B cell (primary cell): ENCODE measurements around the gene ADAMTS16. TPM values are rescaled to one million over a fixed set of nuclear protein-coding genes. Genes with fewer than 3 reads are reported as not detected.

Experiments
- ATAC-seq: fragments of 200-7000 bp; cut with Tn5 transposase; one replicate; pipeline ENCODE4 v1.10.0; 2021; ENCODE audit warnings: low read depth, mild to moderate bottlenecking, moderate number of reproducible peaks, moderate library complexity
- CTCF ChIA-PET: fragments of 350-600 bp; sonication (Branson Sonifier 250); formaldehyde crosslinking; loops from one replicate; lab custom pipeline; 2021; ENCODE audit warnings: antibody characterized with exemption, inconsistent platforms; lab: Charles Lee
- POLR2A ChIA-PET: fragments of 350-600 bp; sonication (Branson Sonifier 250); formaldehyde crosslinking; loops from one replicate; lab custom pipeline; 2021; ENCODE audit warnings: antibody characterized with exemption; lab: Charles Lee
- DNase-seq: peaks from one replicate; pipeline ENCODE4 v3.0.0; 2013
- H2AFZ ChIP-seq: 2 replicates; pipeline ENCODE4 v1.6.1; 2012; ENCODE audit warnings: mild to moderate bottlenecking, low read depth, low read length; ENCODE audit not compliant: insufficient read depth, poor library complexity, severe bottlenecking
- H3K27ac ChIP-seq, 2 donors: 1 replicate in 1 of 2; 2 replicates in 1 of 2; pipeline ENCODE4 v1.5.1; 2012 to 2013; ENCODE audit warnings: low read length in 2 of 2, mild to moderate bottlenecking in 2 of 2, moderate library complexity in 1 of 2
- H3K27me3 ChIP-seq, 4 experiments: fragments of 200-600 bp in 1 of 4; sonication (generic) in 1 of 4; replicated peaks in 1 of 4; 1 replicate in 2 of 4; 2 replicates in 2 of 4; pipeline versions ENCODE4 v1.6.1 to v1.7.0; 2013 to 2016; ENCODE audit warnings: low read length in 3 of 4, mild to moderate bottlenecking in 2 of 4, mixed read lengths in 1 of 4, moderate library complexity in 1 of 4; ENCODE audit not compliant: insufficient read depth in 4 of 4, control insufficient read depth in 3 of 4; ENCODE audit errors: control extremely low read depth in 1 of 4
- H3K36me3 ChIP-seq, 2 experiments: replicated peaks in 1 of 2; 1 replicate in 1 of 2; 2 replicates in 1 of 2; pipeline versions ENCODE4 v1.6.1 to v1.7.1; 2013; ENCODE audit warnings: low read length in 1 of 2; ENCODE audit not compliant: insufficient read depth in 2 of 2, control insufficient read depth in 1 of 2; ENCODE audit errors: control extremely low read depth in 1 of 2, extremely low read depth in 1 of 2
- H3K4me1 ChIP-seq, 2 donors: fragments of 200-600 bp in 1 of 2; sonication (generic) in 1 of 2; 1 replicate in 1 of 2; 2 replicates in 1 of 2; pipeline versions ENCODE4 v1.5.1 to v1.6.1; 2013 to 2017; ENCODE audit warnings: low read length in 2 of 2; ENCODE audit not compliant: control insufficient read depth in 2 of 2, insufficient read depth in 2 of 2
- H3K4me2 ChIP-seq: replicated peaks from 2 replicates; pipeline ENCODE3; 2012; ENCODE audit warnings: mild to moderate bottlenecking, low read depth, low read length; ENCODE audit not compliant: poor library complexity, severe bottlenecking
- H3K4me3 ChIP-seq, 5 experiments: fragments of 200-600 bp in 1 of 5; sonication (generic) in 1 of 5; 1 replicate in 3 of 5; 2 replicates in 2 of 5; pipeline versions ENCODE4 v1.5.1 to v1.7.0; 2011 to 2016; ENCODE audit warnings: low read length in 4 of 5, mild to moderate bottlenecking in 4 of 5, low read depth in 2 of 5, control low read depth in 1 of 5, moderate library complexity in 1 of 5; ENCODE audit not compliant: insufficient read depth in 1 of 5; ENCODE audit errors: control extremely low read depth in 1 of 5, extremely low read depth in 1 of 5
- H3K79me2 ChIP-seq: fragments of 200-600 bp; sonication (generic); one replicate; pipeline ENCODE4 v1.6.0; 2016; ENCODE audit warnings: low read length; ENCODE audit not compliant: control insufficient read depth, insufficient read depth
- H3K9ac ChIP-seq: fragments of 200-600 bp; sonication (generic); 2 replicates; pipeline ENCODE4 v1.6.1; 2017; ENCODE audit warnings: mild to moderate bottlenecking, low read length, moderate library complexity
- H3K9me3 ChIP-seq, 3 donors: one replicate each; pipeline versions ENCODE4 v1.6.1 to v1.7.1; 2013; ENCODE audit warnings: low read length in 2 of 3; ENCODE audit not compliant: control insufficient read depth in 2 of 3, insufficient read depth in 1 of 3; ENCODE audit errors: control extremely low read depth in 1 of 3
- H4K20me1 ChIP-seq: 2 replicates; pipeline ENCODE4 v1.6.0; 2012; ENCODE audit warnings: mild to moderate bottlenecking, low read length; ENCODE audit not compliant: insufficient read depth, control insufficient read depth, poor library complexity, severe bottlenecking
- H3K27ac Mint-ChIP-seq: one replicate; pipeline ENCODE4 v1.8.0; 2021; ENCODE audit warnings: mixed read lengths
- H3K27me3 Mint-ChIP-seq: one replicate; pipeline ENCODE4 v1.8.0; 2021; ENCODE audit warnings: mixed read lengths
- H3K4me1 Mint-ChIP-seq: one replicate; pipeline ENCODE4 v1.8.0; 2021; ENCODE audit warnings: mixed read lengths
- H3K4me3 Mint-ChIP-seq: one replicate; pipeline ENCODE4 v1.8.0; 2021; ENCODE audit warnings: mixed read lengths
- H3K9me3 Mint-ChIP-seq: one replicate; pipeline ENCODE4 v1.8.0; 2022; ENCODE audit warnings: mixed read lengths; ENCODE audit not compliant: insufficient read depth
- EZH2 ChIP-seq: IDR thresholded peaks from 2 replicates; pipeline ENCODE4 v1.6.1; 2012; ENCODE audit warnings: borderline replicate concordance, low read depth, mild to moderate bottlenecking, moderate library complexity, low read length; ENCODE audit not compliant: insufficient read depth, poor library complexity, severe bottlenecking
- WGBS: methylation state at CpG from one replicate; pipeline ENCODE4 v1.1.5; 2013; ENCODE audit warnings: missing lambda C conversion rate; ENCODE audit not compliant: insufficient coverage; 5-methylcytosine and 5-hydroxymethylcytosine counted together
- intact Hi-C: fragments of 100-400 bp; cut with micrococcal nuclease; formaldehyde crosslinking; loops from one replicate; pipeline ENCODE4 v1.10.0; 2022
- polyA plus RNA-seq: library from polyadenylated mRNA; depleted of rRNA; stranded (reverse); fragments of >200 nt; gene quantifications from 2 replicates; pipeline ENCODE4 v1.2.3, GENCODE V29; 2012
- total RNA-seq, 2 donors: library from RNA; stranded (reverse); fragments of 120-200 nt in 1 of 2; gene quantifications; 1 replicate in 1 of 2; 2 replicates in 1 of 2; pipeline versions ENCODE4 v1.2.3 to v1.2.4, GENCODE V29; 2013 to 2022
- TF ChIP-seq, protein P1 (sequence below): fragments of 200-600 bp; IDR thresholded peaks from one replicate; pipeline ENCODE4 v1.8.0; 2022; ENCODE audit warnings: antibody characterized with exemption, mild to moderate bottlenecking

Gene ADAMTS16
- total and polyA plus RNA-seq, 2 donors (not counting 1 experiment from before 2014, with no cell fraction given): not detected

DNA sequence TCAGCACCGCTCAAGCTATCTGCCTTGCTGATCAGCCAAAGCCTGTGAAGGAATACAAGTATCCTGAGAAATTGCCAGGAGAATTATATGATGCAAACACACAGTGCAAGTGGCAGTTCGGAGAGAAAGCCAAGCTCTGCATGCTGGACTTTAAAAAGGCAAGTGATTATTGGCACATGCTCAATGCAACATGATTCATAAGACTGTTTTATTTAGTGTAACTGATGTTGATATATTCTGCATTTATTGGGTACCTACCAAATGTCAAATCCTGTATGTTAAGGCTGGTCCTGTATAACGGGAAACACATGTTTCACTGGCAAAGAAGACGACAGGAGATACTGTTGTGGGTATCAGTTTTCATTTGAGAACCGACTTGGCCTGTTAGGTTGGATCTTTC is 69.0 kb downstream of the ADAMTS16 start:
- H3K4me3 ChIP-seq: no peak overlapping the region
- no peaks in the 10 kb centered on the region for H3K9me3 ChIP-seq
- no peaks in the 10 kb centered on the region for H3K4me1 Mint-ChIP-seq
- POLR2A ChIA-PET: no interaction called here
- no peaks in the 10 kb centered on the region for H3K79me2 ChIP-seq
- H3K9ac ChIP-seq: no peak overlapping the region
- H3K4me2 ChIP-seq: no peak overlapping the region
- no peak for TF ChIP-seq EZH2
- TF ChIP-seq, protein P1, sequence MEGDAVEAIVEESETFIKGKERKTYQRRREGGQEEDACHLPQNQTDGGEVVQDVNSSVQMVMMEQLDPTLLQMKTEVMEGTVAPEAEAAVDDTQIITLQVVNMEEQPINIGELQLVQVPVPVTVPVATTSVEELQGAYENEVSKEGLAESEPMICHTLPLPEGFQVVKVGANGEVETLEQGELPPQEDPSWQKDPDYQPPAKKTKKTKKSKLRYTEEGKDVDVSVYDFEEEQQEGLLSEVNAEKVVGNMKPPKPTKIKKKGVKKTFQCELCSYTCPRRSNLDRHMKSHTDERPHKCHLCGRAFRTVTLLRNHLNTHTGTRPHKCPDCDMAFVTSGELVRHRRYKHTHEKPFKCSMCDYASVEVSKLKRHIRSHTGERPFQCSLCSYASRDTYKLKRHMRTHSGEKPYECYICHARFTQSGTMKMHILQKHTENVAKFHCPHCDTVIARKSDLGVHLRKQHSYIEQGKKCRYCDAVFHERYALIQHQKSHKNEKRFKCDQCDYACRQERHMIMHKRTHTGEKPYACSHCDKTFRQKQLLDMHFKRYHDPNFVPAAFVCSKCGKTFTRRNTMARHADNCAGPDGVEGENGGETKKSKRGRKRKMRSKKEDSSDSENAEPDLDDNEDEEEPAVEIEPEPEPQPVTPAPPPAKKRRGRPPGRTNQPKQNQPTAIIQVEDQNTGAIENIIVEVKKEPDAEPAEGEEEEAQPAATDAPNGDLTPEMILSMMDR: no peak
- no peaks in the 10 kb centered on the region for H3K9me3 Mint-ChIP-seq
- H3K36me3 ChIP-seq: no peaks in the 10 kb centered on the region
- H3K27me3 Mint-ChIP-seq: no peaks in the 10 kb centered on the region
- H2AFZ ChIP-seq: no peak overlapping the region
- no peak overlapping the region for H3K27ac Mint-ChIP-seq
- intact Hi-C loops: no loop called here
- H3K27ac ChIP-seq: no peak overlapping the region
- no peak for DNase-seq
- CTCF ChIA-PET: no interaction called here
- H3K4me1 ChIP-seq: no peaks in the 10 kb centered on the region
- ATAC-seq: no peak
- 79% methylated on average over 4 of the region's 5 CpGs for WGBS
- no peaks in the 10 kb centered on the region for H4K20me1 ChIP-seq
- H3K4me3 Mint-ChIP-seq: no peak overlapping the region
- no peaks in the 10 kb centered on the region for H3K27me3 ChIP-seq

- TF ChIP-seq EZH2: no peak
- TF ChIP-seq, protein P1: no peak
- H3K4me3 ChIP-seq: no peak overlapping the region
- no peaks in the 10 kb centered on the region for H3K9me3 ChIP-seq
- ATAC-seq (no peak), DNase-seq (no peak)
- Mint-ChIP-seq H3K27me3 (no peaks in the 10 kb centered on the region), H3K4me1 (no peaks in the 10 kb centered on the region), H3K4me3 (no peak overlapping the region), H3K27ac (no peak overlapping the region), H3K9me3 (no peaks in the 10 kb centered on the region)
- POLR2A ChIA-PET: no interaction called here
- no peak overlapping the region for H3K9ac ChIP-seq
- no peaks in the 10 kb centered on the region for H3K4me1 ChIP-seq
- intact Hi-C loops: no loop called here
- CTCF ChIA-PET: no interaction called here
- H3K4me2 ChIP-seq: no peak overlapping the region
- no peaks in the 10 kb centered on the region for H3K27me3 ChIP-seq
- H3K36me3 ChIP-seq: no peaks in the 10 kb centered on the region
- H3K79me2 ChIP-seq: no peaks in the 10 kb centered on the region
- no peak overlapping the region for H3K27ac ChIP-seq
- no peaks in the 10 kb centered on the region for H4K20me1 ChIP-seq
- H2AFZ ChIP-seq: no peak overlapping the region
- WGBS: no CpG with 5 or more reads among the region's 5 CpGs
These were observed 69.6 kb downstream of the ADAMTS16 start for GRCh38 chr5:5209510-5210286.
